ENCODE measurements around the gene YPEL1.

DNA sequence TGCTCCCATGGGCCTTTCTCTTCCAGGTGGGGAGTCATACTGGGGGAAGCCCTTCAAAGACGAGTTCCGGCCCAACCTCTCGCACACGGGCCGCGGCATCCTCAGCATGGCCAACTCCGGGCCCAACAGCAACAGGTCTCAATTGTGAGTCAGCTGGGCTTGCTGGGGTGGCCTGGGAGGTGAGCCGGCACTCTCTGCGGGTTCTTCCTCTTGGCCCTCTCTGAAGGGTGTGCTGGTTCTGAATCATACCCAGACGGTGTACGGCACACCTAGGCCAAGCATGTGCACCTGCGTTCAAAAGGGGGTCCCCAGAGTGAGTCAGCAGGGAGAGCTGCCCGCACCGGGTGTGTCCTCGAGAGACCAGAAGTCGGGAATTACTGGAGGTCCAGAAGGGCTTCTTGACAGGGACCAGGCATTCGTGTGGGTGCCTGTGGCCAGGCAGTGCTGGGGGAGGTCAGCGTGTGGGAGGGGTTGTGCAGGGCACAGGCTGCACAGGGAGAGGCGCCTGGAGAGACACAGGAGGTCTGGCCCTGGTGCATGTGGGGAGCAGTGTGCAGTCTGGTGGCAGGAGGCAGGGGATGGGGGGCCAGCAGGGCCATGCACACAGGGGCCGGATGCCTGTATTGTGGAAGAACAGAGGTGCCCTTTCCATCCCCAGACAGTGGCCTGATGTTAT is 46.8 kb downstream of the YPEL1 start:
- TF ChIP-seq, protein P1, sequence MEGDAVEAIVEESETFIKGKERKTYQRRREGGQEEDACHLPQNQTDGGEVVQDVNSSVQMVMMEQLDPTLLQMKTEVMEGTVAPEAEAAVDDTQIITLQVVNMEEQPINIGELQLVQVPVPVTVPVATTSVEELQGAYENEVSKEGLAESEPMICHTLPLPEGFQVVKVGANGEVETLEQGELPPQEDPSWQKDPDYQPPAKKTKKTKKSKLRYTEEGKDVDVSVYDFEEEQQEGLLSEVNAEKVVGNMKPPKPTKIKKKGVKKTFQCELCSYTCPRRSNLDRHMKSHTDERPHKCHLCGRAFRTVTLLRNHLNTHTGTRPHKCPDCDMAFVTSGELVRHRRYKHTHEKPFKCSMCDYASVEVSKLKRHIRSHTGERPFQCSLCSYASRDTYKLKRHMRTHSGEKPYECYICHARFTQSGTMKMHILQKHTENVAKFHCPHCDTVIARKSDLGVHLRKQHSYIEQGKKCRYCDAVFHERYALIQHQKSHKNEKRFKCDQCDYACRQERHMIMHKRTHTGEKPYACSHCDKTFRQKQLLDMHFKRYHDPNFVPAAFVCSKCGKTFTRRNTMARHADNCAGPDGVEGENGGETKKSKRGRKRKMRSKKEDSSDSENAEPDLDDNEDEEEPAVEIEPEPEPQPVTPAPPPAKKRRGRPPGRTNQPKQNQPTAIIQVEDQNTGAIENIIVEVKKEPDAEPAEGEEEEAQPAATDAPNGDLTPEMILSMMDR (IDR thresholded peaks at IDR 0.05): no peak
- no peak for TF ChIP-seq POLR2A (IDR thresholded peaks at IDR 0.05)

All from right lobe of liver (tissue), 4 donors.